Suprapubic skin (tissue), 4 donors: Measurements from ENCODE around the gene OTOG. TPM values are rescaled to one million over a fixed set of nuclear protein-coding genes. Genes with fewer than 3 reads are reported as not detected.
A peak's percentile ranks its signal among the peaks of the same experiment; 100 is the strongest.

ENCODE experiments used
- DNase-seq, 2 donors: peaks; one replicate each; pipeline ENCODE4 v3.0.0-alpha.2; 2019; ENCODE audit warnings: low spot score in 2 of 2
- H3K27ac ChIP-seq: fragments of 200-600 bp; sonication (generic); one replicate; pipeline ENCODE4 v1.5.1; 2019
- H3K27me3 ChIP-seq: fragments of 200-600 bp; sonication (generic); one replicate; pipeline ENCODE4 v1.5.1; 2019
- H3K36me3 ChIP-seq: fragments of 200-600 bp; sonication (generic); one replicate; pipeline ENCODE4 v1.5.1; 2019
- H3K4me1 ChIP-seq: fragments of 200-600 bp; sonication (generic); one replicate; pipeline ENCODE4 v1.5.1; 2019
- H3K4me3 ChIP-seq: fragments of 200-600 bp; sonication (generic); one replicate; pipeline ENCODE4 v1.5.1; 2019; ENCODE audit warnings: mild to moderate bottlenecking
- H3K9me3 ChIP-seq: fragments of 200-600 bp; sonication (generic); one replicate; pipeline ENCODE4 v1.5.1; 2019
- CTCF ChIP-seq, 2 donors: fragments of 200-600 bp in 1 of 2; fragments of 450-650 bp in 1 of 2; sonication (generic) in 1 of 2; IDR thresholded peaks; one replicate each; pipeline ENCODE4 v1.5.1; 2016 to 2019; ENCODE audit warnings: antibody characterized with exemption in 2 of 2, mild to moderate bottlenecking in 1 of 2, moderate library complexity in 1 of 2
- EP300 ChIP-seq: sonication (generic); formaldehyde crosslinking; IDR thresholded peaks from one replicate; pipeline ENCODE4 v1.6.1; 2017; ENCODE audit warnings: antibody characterized with exemption
- POLR2A ChIP-seq, 2 donors: fragments of 450-650 bp; IDR thresholded peaks; one replicate each; pipeline ENCODE4 v1.6.1; 2017; ENCODE audit warnings: antibody characterized with exemption in 2 of 2, mild to moderate bottlenecking in 2 of 2, moderate library complexity in 2 of 2
- POLR2AphosphoS5 ChIP-seq, 3 donors: sonication (generic); formaldehyde crosslinking; IDR thresholded peaks; one replicate each; pipeline ENCODE4 v1.6.1; 2017; ENCODE audit warnings: antibody characterized with exemption in 3 of 3
- WGBS: methylation state at CpG from one replicate; pipeline ENCODE4 v1.1.5; 2018; 5-methylcytosine and 5-hydroxymethylcytosine counted together
- total RNA-seq, 4 donors: library from RNA; depleted of rRNA; stranded (reverse); fragments of >200 nt; gene quantifications; one replicate each; pipeline ENCODE4 v1.1.0, GENCODE V29; 2016

The OTOG gene
- total RNA-seq, 4 donors from 2014 or later, result not detected

- no peak for TF ChIP-seq POLR2A (IDR thresholded peaks at IDR 0.05)
- no peak for TF ChIP-seq EP300
- TF ChIP-seq CTCF (IDR thresholded peaks at IDR 0.05), result no peak
- no peak for TF ChIP-seq POLR2AphosphoS5 (IDR thresholded peaks at IDR 0.05)
- H3K36me3 ChIP-seq, result no peaks in the 10 kb centered on the region
- peaks cover 23% of the 10 kb centered on the region for H3K27me3 ChIP-seq
- no peak for DNase-seq
- 29% methylated on average over 1 of the region's 8 CpGs for WGBS
- H3K9me3 ChIP-seq, result no peaks in the 10 kb centered on the region
- H3K4me3 ChIP-seq, result no peak overlapping the region
- no peaks in the 10 kb centered on the region for H3K4me1 ChIP-seq
- H3K27ac ChIP-seq, result no peak overlapping the region
Measured at GRCh38 chr11:17556999-17557398, 9.9 kb downstream of the OTOG start.

GRCh38 chr11:17558025-17558780 lies 11.1 kb downstream of the OTOG start:
- DNase-seq, result peak in 1 of 2 donors; percentile 52
- no peak for TF ChIP-seq POLR2AphosphoS5 (IDR thresholded peaks at IDR 0.05)
- no peak for TF ChIP-seq EP300
- TF ChIP-seq CTCF (IDR thresholded peaks at IDR 0.05), result no peak
- no peak for TF ChIP-seq POLR2A (IDR thresholded peaks at IDR 0.05)
- 72% methylated on average over 15 of the region's 15 CpGs for WGBS
- Histone ChIP-seq H3K4me3 (no peak overlapping the region), H3K27me3 (peaks cover 22% of the 10 kb centered on the region), H3K9me3 (no peaks in the 10 kb centered on the region), H3K4me1 (no peaks in the 10 kb centered on the region), H3K36me3 (no peaks in the 10 kb centered on the region), H3K27ac (no peak overlapping the region)

- no peaks in the 10 kb centered on the region for H3K9me3 ChIP-seq
- no peaks in the 10 kb centered on the region for H3K36me3 ChIP-seq
- peaks cover 22% of the 10 kb centered on the region for H3K27me3 ChIP-seq
- no peak overlapping the region for H3K4me3 ChIP-seq
- TF ChIP-seq POLR2A (IDR thresholded peaks at IDR 0.05), result no peak
- no peak for TF ChIP-seq POLR2AphosphoS5 (IDR thresholded peaks at IDR 0.05)
- TF ChIP-seq EP300, result no peak
- TF ChIP-seq CTCF (IDR thresholded peaks at IDR 0.05), result no peak
- no peaks in the 10 kb centered on the region for H3K4me1 ChIP-seq
- no peak overlapping the region for H3K27ac ChIP-seq
- 100% methylated on average over 2 of the region's 9 CpGs for WGBS
- peak in 1 of 2 donors; percentile 64 for DNase-seq
Measured at GRCh38 chr11:17558916-17559315, 11.9 kb downstream of the OTOG start.

GRCh38 chr11:17559341-17560087 lies 12.5 kb downstream of the OTOG start:
- WGBS, result 85% methylated on average over 8 of the region's 9 CpGs
- Histone ChIP-seq H3K27me3 (peaks cover 22% of the 10 kb centered on the region), H3K9me3 (no peaks in the 10 kb centered on the region), H3K4me1 (no peaks in the 10 kb centered on the region), H3K36me3 (no peaks in the 10 kb centered on the region), H3K27ac (no peak overlapping the region), H3K4me3 (no peak overlapping the region)
- DNase-seq, result no peak
- no peak for TF ChIP-seq EP300
- no peak for TF ChIP-seq CTCF (IDR thresholded peaks at IDR 0.05)
- TF ChIP-seq POLR2AphosphoS5 (IDR thresholded peaks at IDR 0.05), result no peak
- no peak for TF ChIP-seq POLR2A (IDR thresholded peaks at IDR 0.05)
